GM19397 (cell line): Measurements from ENCODE around the gene TIGD1.
"Not testable (repeated sequence)": the region's sequence is repeated elsewhere in the genome, so short reads cannot be mapped to it uniquely, and the experiment has no call there.

ENCODE experiments used
- ATAC-seq: cut with Tn5 transposase; IDR thresholded peaks from one replicate; pipeline ENCODE4 v1.9.1; 2021; ENCODE audit warnings: mild to moderate bottlenecking, moderate library complexity; ENCODE audit not compliant: unreplicated experiment

The TIGD1 gene

DNA sequence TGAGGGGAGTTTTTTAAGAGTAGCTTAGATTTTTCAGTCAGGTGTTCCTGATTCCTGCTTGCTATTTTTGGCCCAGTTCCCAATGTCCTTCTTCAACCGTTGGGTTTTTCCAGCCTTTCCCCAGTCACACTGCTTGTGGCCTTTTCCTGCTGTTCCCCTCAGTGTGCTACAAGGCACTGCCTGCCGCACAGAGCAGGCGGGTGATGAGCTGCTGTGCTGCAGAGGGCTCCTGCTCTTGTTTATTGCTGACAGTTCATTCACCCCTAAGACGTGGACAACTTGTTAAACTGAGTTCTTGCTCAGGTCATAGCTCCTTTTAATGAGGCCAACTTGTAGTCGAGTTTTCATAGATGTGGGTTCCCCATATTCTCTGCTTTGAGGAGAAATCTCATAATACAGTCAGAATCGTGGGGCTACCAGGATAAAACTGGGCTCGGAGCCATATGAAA, 20.7 kb upstream of the TIGD1 start:
- ATAC-seq, result no peak

DNA sequence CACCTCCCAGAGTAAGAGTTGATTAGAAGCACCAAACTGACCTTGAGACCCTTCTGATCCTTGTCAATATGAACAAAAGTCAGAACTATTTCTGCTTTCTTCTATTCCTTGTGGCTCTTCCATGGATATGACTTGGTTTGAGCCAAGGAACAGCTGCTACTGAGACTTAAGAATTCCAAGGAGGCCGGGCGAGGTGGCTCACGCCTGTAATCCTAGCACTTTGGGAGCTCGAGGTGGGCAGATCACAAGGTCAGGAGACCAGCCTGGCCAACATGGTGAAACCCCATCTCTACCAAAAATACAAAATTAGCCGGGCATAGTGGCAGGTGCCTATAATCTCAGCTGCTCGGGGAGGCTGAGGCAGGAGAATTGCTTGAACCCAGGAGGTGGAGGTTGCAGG, 20.1 kb upstream of the TIGD1 start:
- not testable (repeated sequence) for ATAC-seq

DNA sequence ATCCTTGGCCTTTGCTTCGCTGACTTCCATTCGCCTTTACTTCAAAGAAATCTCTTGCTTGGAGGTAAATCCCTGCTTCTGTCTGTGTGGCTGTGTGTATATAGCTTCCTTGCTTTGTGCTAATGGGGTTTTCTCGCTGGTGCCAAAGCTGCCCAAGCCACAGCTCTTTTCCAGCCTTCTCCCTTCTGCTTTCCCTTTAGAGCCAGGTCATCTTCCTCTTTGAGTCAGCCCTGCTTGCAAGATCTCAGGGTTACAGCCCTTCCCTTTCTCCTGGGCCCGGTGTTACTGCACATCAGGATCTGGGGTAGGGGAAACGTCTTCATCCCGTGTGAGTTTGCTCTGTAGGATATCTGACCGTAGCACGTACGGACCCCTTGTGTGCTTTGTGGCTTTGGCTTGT, 19.2 kb upstream of the TIGD1 start:
- no peak for ATAC-seq

DNA sequence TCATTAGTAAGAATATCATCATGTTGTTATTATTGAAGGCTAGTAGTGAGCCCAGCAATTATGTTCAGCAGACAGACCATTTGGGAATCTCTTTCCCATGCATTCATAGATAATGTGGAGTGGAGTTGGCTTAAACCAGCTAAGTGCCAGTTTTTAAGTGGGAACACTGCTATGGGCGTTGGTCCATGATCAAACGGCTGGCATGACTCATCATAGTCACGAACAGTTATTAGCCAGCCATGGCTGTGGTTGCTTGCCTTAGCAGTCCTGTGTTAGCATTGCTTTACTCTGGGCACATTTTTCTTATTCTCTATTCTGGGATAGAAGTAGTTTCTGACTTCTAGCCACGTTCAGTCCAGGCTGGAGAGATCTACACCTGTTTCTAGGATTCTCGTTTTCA, 17.8 kb upstream of the TIGD1 start:
- no peak for ATAC-seq

DNA sequence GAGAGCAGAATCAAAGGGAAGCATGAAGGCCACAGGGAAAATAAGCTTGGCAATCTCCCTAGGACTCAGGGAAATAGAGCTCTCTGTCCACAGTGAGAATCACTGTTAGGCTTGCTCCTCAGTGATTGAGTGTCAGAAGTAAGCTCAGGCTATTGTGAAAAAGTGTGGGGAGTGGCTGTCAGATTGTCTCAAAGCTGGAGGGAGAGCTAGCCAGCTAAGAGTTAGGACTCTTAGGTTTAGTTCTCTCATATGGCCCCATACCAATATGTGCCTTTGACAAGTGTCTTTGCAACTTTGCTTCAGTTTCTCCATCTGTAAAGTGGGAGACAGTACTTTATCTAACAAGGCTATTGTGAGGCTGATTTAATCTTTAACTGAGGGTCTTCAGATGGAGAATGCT, 17.4 kb upstream of the TIGD1 start:
- no peak for ATAC-seq

DNA sequence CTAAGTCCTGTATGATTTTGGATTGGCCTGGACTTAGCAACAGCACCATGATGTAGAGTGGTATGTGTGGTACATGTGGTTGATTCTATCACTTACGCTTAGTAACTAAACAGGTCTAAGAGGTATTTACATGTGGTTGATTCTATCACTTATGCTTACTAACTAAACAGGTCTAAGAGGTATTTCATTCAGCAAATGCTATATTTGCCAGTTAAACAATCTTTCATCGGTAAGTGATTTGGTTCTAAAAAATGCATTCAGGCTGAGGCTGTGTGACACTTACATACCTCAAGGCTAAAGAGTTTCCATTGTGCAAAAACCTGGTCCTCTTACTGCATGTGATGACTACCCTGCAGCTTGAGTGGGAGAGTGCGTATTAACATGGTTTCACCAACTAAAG, 13.2 kb upstream of the TIGD1 start:
- no peak for ATAC-seq

DNA sequence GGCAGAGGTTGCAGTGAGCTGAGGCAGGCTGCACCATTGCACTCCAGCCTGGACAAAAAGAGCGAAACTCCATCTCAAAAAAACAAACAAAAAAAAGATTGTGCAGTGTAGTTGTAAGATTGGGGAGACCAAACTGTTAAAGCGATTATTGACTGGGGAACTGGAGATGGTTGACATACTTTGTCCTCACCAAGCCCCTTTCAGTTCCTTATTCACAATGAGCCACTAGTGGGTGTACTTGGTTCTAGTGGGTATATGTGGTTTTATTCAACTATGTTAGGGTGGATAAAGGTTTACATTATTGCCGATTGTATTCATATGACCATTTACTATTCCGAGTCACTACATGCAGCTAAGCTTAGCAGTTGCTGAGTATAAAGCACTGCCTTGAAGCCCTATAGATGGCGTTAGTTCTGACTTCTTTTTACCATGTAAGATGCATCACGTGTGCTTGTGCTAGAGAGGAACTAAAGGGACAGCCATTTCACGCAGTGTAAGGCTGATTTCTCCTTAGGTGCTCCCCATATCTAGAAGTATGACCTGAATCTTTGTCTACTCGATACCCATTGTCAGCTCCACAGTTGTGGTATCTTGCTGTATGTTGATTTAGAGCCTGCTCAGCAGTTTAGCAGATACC, 12.3 kb upstream of the TIGD1 start:
- ATAC-seq, result no peak

DNA sequence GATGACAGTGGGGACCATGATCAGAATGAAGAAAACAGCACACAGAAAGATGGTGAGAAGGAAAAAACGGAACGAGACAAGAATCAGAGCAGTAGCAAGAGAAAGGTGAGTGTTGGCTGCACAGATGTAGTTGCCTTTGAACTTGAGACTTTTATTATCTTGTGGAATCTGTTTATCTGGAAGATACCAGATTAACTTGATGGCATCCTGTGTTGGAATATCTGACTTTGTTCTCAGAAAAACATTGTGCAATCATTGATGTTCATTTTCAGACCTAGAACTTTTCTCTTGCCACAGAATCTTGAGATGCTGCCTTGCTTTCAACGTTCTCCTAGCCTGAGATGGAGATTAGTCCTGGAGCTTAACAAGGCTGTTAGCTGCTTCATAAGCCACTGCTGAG, 6.1 kb upstream of the TIGD1 start:
- ATAC-seq, result no peak

DNA sequence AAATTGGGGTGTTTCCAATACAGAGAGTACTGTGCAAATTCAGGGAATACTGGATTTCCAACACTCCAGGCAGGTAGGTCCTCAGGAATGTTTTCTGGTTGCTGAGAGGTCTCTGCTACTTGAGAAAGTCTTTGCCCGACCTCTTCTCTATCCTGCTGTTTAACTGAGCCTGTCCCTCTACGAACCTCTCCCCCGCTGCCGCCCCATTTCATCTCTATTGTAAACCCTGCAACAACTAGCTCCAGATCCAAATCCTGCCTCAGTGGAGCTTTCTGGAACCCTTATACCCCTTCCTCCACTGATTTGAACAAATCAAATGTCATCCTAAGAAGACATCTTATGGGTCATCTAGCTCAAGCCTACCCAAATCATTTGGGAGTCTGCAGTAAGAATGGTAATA, 1.4 kb upstream of the TIGD1 start:
- ATAC-seq, result no peak

DNA sequence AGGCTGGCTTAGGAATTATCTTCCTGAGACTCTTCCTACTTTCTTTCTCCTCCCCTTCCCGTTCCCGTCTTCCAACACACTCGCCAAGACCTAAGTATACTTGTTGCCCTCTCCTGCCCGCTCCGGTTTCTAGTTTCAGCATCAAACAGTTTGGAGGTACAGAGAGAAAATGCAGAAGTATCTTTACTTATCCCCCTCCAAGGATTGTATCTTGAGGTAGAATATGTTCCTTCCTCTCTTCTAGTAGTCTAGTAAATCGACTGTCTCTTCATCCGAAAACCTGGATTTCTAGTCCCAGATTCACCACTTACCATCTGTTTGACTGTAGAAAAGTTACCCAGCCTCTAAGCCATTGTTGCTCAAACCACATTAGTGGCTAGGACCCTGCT, 887 bp upstream of the TIGD1 start:
- no peak for ATAC-seq

DNA sequence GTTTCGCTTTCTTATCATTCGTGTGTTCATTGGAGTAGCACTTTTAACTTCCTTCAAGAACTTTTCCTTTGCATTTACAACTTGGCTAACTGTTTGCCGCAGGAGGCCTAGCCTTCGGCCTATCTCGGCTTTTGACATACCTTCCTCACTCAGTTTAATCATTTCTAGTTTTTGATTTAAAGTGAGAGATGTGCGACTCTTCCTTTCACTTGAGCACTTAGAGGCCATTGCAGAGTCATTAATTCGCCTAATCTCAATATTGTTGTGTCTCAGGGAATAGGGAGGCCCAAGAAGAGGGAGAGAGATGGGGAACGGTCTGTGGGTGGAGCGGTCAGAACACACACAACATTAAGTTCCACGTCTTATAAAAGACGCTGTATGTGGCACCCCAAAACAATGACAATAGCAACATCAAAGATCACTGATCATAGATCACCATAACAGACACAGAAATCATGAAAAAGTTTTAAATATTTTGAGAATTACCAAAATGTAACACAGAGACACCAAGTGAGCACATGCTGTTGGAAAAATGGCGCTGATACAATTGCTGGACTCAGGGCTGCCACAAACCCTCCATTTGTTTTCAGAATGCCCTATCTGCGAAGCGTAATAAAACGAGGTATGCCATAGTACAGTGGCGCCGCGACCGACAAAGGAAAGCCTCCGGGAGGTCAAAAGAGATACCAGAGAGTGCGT, 553 bp downstream of the TIGD1 start:
- no peak for ATAC-seq

DNA sequence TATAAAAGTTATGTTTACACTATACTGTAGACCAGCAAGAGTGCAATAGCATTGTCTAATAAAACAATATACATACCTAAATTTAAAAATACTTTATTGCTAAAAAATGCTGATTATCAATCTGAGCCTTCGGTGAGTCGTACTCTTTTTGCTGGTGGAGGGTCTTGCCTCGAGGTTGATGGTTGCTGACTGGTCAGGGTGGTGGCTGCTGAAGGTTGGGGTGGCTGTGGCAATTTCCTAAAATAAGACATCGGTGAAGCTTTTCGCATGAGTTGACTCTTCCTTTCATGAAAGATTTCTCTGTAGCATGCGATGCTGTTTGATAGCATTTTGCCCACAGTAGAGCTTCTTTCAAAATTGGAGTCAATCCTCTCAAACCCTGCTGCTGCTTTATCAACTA, 2.4 kb downstream of the TIGD1 start:
- no peak for ATAC-seq

DNA sequence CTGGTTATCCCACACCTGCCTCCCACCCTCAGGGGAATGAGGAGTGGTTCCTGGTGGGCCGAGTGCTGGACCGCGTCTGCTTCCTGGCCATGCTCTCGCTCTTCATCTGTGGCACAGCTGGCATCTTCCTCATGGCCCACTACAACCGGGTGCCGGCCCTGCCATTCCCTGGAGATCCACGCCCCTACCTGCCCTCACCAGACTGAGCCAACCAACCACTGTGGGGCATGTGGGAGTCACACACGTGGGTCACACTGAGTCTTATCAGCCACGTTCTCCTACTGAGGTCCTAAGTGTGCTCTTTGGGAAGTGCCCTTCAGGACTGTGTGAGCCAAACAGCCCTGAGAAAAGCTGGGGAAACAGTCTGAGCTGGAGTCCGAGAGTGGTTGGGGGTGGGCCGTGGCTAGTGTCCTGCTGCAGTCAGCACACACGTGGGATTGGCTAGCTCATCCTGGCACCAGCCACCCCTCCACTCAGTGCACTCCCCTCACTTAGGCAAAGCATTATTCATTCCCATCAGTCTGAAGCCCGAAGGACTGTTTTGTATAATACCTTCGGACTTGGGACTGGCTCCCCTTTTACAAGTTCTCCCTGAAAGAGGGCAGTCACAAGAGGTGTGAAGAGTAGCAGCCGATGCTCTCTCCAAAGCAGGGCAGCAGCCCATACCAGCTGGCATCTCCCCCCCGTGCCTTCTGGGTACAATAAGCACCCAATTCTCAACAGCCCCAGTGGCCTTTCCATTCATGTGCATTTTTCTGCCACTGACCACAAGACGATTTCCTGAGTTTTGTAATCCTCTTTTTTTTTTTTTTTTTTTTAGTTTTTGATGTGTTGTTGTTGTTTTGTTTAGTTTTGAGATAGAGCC, 4.6 kb downstream of the TIGD1 start:
- no peak for ATAC-seq

DNA sequence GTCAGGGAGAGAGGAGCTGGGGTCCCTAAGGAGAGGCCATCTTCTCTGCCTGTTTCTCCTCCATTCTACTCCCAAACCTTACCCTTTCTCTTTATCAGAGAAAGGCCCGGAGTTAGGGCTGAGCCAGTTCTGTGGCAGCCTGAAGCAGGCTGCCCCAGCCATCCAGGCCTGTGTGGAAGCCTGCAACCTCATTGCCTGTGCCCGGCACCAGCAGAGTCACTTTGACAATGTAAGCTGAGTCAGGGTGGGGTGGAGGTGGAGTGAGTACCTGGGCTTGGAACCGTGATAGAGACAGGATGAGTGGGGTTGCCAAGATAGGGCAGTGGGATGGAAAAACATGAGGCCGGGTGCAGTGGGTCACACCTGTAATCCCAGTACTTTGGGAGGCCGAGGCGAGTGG, 5.7 kb downstream of the TIGD1 start:
- no peak for ATAC-seq

DNA sequence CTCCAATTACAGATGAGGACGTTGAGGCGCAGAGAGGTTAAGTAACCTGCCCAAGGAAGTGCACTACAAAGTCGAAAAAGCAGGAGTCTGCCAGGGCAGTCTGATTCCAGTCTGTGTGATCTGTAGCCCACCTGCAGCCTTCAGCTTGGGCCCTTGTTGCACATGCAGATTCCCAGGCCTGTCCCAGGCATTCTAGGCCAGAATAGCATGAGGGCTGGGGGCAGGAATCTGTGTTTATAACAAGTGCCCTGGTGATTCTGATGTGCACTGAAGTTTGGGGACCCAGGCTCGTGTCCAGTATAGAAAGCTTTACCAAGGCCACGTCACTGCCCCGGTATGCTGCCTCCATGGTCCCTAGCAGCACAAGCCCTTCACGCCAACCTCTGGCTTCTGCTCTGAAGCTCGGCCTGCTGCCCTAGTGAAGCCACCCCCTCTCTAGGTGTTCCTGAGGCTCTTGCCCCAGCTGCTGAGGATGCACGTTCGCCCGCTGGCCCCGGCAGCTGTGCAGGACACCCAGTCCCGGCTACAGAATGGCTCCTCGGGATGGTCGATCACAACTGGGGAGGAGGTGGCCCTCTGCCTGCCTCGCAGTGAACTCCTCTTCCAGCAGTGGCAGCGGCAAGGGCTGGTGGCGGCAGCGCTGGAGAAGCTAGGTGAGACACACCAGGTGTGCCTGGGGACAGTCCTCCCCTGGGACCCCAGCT, 6.3 kb downstream of the TIGD1 start:
- ATAC-seq, result no peak

DNA sequence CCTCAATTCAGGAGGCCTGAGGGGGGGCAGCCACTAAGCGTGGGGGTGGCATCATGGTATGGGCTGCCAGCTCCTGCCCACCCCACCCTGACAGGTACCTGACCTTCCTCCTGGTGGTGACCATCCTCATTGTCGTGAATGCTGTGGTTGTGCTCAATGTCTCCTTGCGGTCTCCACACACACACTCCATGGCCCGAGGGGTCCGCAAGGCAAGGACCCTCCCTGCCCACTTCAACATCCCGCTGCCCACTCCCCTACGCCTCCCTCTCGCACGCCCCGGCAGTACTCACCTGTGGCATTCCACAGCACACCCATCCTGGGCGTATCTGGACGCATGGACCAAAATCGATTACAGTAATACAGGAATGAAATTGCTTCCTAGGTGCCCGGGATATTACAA, 6.9 kb downstream of the TIGD1 start:
- ATAC-seq, result no peak

DNA sequence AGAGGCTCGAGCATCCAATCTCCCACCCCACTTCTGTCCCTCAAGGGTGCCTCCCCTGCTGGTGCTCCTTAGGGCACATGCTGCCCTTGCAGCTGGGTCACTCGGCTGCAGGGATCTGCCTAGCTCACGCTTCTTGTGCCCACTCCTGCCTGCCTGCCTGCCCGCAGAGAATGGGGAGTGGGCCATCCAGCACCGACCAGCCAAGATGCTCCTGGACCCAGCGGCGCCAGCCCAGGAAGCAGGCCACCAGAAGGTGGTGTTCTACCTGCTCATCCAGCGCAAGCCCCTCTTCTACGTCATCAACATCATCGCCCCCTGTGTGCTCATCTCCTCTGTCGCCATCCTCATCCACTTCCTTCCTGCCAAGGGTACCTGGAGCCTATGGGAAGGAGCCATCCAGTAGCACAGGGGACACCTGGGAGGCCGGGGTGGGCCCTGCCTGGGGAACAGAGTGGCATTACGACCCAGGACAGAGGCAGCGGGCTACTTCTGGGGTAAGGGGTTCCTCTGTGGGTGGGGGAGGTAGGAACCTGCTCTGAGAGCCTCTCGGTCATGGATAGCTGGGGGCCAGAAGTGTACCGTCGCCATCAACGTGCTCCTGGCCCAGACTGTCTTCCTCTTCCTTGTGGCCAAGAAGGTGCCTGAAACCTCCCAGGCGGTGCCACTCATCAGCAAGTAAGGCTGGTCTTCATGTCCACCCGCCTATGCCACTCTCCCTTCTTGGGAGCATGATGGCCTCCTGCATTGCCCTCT, 7.5 kb downstream of the TIGD1 start:
- no peak for ATAC-seq

DNA sequence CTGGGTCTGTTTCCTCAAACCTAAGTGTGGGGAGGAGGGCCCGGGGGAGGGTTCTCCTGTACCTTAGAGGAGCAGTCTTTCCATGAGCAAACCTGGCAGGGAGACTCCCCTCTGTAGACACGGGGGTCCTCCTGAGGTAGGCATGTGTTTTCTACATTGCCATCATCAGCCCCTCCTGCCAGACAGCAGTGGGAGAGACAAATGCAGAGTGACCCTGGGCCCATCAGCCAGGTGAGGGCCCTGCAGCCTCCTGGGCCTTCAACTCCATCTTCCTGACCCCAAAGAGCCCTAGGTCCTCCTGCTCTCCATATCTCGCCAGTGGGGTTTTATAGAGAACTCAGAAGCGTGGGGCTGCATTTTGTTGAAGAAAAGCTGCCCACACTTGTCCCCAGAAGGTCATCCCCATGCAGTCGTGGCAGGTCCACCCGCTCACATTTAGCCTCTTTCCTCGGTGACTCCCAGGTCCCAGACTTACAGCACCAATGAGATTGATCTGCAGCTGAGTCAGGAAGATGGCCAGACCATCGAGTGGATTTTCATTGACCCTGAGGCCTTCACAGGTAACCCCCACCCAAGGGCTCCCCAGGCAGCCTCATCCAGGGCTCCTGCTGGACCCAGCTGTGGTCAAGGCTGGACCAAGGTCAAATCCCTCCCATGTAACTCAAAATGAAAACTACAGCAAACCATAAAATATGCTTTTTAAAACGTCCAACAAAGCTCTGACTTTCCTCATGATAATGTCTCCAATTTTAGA, 8.2 kb downstream of the TIGD1 start:
- no peak for ATAC-seq

DNA sequence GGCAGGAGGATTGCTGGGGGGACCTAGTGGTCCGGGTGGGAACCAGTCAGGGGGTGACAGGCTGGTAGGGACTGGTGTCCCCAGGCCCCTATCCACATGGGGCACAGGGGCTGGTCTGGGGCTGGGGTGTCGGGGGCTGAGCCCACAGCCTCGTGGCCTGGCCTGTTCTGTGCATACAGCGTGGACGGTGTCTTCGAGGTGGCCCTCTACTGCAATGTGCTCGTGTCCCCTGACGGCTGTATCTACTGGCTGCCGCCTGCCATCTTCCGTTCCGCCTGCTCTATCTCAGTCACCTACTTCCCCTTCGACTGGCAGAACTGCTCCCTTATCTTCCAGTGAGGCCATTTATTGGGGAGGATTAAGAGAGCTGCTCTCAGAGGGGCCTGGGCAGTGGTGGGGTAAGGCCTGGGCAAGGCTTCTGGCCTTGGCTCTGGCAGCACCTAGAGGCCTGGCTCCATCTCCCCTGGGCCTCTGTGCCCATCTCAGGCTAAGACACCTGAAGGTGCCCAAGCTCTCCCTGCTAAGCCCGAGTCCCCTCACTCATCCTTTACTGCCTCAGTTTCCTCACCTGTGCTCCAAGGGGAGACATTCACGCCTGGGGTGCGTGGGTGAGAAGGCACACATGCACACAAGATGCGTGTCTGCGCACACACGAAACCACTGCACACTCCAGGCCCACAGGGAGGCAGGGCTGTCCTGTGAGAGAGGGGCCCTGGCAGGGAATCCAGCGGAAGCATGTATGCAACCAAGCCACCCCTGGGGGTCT, 9.0 kb downstream of the TIGD1 start:
- ATAC-seq, result no peak
